ENCODE results near the gene WDR17.

DNA sequence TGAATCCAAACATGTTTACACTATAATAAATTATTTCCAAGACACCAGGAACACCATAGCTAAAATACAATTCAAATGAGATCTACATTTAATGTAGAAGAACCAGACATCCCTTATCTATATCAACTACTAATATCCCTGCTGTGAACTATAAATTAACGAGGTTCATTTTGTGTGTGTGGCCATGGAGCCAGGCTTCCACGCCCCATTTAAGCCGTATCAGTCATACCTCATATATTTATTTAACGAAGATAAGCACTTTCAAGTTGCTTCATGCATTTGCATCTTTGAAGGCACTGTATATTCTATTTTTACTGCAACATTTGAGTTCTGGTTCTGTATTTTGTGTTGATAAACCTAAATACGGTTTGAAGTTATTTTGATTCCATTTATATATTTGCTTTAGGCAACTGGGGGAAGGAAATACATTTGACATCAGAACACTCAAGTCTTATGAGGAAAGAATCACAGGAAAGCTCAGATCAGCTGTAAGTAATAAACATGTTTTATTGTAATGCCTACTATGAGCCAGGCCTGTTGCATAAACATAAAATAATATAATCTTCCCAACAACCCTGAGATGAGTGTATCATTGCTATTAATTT, 45.1 kb upstream of the WDR17 start:
- TF ChIP-seq, protein P1, sequence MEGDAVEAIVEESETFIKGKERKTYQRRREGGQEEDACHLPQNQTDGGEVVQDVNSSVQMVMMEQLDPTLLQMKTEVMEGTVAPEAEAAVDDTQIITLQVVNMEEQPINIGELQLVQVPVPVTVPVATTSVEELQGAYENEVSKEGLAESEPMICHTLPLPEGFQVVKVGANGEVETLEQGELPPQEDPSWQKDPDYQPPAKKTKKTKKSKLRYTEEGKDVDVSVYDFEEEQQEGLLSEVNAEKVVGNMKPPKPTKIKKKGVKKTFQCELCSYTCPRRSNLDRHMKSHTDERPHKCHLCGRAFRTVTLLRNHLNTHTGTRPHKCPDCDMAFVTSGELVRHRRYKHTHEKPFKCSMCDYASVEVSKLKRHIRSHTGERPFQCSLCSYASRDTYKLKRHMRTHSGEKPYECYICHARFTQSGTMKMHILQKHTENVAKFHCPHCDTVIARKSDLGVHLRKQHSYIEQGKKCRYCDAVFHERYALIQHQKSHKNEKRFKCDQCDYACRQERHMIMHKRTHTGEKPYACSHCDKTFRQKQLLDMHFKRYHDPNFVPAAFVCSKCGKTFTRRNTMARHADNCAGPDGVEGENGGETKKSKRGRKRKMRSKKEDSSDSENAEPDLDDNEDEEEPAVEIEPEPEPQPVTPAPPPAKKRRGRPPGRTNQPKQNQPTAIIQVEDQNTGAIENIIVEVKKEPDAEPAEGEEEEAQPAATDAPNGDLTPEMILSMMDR (IDR thresholded peaks at IDR 0.05; ENCODE audit: extremely low read depth in 1 of 2, insufficient read depth in 1 of 2, low read depth in 1 of 2, low read length in 2 of 2), result no peak
- TF ChIP-seq, protein P2, sequence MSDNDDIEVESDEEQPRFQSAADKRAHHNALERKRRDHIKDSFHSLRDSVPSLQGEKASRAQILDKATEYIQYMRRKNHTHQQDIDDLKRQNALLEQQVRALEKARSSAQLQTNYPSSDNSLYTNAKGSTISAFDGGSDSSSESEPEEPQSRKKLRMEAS (IDR thresholded peaks at IDR 0.05; ENCODE audit: insufficient read depth, insufficient read length), result no peak
- no peak for TF ChIP-seq EZH2 (IDR thresholded peaks at IDR 0.05; ENCODE audit: borderline replicate concordance, low read depth, low read length, severe bottlenecking)
- no peak for TF ChIP-seq POLR2A (IDR thresholded peaks at IDR 0.05; ENCODE audit: low read depth, low read length)
- no peak for TF ChIP-seq FOS (IDR thresholded peaks at IDR 0.05; ENCODE audit: borderline replicate concordance, insufficient read depth, low read length)
- no peak for TF ChIP-seq JUN (IDR thresholded peaks at IDR 0.05; ENCODE audit: borderline replicate concordance, insufficient read depth, insufficient read length, low read depth)
- TF ChIP-seq POLR2AphosphoS5 (IDR thresholded peaks at IDR 0.05; ENCODE audit: insufficient read depth, low read depth, low read length), result no peak

Data from endothelial cell of umbilical vein (primary cell).